Activated naive CD4-positive, alpha-beta T cell treated with Interleukin-2 at 50 U/mL for 16 hours (primary cell): ENCODE measurements around the gene TMEM156.
"Not testable (repeated sequence)": the region's sequence is repeated elsewhere in the genome, so short reads cannot be mapped to it uniquely, and the experiment has no call there.

ENCODE experiments used
- DNase-seq: peaks from one replicate; pipeline ENCODE4 v3.0.0-alpha.2; 2020

The TMEM156 gene

DNA sequence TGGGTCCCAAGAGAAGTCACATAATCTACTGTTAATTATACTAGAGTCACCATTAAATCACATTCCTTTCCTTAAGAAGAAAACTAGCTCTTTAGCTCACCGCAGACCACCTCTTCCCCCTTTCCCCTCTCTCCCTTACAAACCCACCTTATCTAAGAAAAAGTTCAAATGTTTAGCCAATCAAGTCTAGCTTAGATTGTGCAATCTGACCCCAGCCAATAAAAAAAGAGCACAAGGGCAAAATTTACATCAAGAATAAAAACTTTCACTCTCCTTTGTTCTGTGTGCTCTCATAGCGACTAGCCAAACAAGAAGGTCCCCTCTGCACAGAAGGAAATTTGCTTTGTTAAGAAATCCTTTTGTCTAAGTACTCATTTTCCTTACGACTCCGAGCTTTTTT, 76.3 kb downstream of the TMEM156 start:
- DNase-seq: no peak

DNA sequence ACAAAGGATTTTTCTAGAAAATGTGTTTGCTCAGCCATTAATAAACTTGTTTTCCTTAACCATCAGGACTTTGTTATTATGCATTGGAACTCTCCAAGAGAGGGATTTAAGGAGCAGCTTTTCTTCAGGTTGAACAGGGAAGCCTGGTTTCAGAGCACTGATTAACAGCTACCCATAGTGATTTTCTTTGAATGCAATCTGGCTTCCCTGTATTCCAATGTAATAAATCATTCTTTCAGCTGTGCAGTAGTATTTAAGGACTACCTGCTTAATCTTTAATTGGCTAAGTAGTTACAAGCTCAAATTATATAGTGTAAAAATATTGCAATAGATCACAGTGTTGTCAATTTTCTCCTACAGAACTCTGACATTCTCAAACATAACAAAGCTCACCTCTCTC, 77.5 kb downstream of the TMEM156 start:
- DNase-seq: no peak

DNA sequence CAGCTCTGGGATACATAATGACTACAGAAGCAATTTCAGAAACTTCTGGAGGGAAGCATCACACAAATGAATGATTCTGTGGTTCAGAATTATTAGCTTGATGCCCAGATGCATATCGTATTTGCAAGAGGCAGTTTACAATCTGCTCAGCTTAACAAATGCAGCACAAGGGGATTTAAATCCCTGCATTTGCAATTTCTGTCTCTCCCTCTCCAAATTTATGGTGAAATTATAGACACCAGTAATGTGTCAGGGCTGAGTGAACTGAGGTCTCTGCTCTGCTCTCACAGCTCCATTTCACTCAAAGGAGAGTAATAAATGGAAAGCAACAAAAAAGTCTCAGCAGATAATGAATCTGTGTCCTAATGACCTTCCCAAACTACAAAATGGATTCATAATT, 80.2 kb downstream of the TMEM156 start:
- DNase-seq: no peak

DNA sequence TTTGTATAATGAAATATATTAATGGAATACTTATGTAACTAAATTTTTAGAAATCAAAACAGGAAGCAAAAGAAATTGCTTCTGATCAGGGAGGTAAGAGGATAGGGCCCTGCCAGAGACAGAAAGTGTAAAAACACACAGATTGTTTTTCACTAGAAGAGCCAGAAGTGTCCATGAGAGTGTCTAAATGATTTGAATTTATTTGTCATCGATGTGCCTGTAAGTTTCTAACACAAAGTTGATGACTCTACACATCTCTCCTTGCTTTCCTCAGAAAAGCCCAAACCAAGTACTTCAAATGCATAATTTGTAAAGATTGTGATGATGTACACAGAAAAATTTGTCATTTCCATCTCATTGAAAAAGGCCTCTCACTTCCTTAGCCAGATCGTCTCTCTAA, 80.6 kb downstream of the TMEM156 start:
- no peak for DNase-seq

DNA sequence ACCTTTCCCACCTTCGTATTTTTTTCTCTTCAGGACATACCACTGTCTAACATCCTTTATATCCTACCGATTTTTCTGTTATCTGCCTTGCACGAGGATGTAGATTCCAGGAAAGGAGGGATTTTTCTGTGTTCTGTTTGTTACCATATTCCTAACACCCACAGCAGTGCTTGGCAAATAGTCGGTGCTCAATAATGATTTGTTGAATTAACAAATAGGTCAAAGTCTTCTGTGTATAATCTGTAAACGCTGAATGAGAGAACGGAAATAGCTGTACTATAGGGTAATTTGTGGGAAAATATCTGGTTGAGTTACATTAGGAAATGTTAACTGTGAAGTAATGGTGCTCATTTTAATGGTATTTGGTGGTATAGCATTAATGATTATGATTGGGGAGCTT, 81.5 kb downstream of the TMEM156 start:
- DNase-seq: no peak

DNA sequence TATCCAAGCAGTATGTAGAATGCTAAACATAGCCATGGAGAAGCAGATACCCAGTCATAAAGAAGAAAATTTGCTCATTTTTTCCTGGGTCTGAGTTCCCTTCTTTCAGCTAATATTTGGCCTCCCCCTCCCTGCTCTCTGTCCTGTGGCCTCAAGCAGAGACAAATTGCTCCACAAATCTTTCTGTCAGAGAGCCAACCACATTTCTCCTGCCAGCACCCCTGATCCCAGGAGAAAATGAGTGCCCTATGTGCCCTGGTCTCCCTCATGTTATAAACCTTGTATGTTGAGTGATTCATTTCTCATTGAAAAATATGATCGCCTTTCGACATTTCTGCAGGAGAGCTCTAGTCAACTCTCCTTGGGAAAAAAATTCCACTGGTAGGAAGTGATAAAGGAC, 82.0 kb downstream of the TMEM156 start:
- DNase-seq: no peak

DNA sequence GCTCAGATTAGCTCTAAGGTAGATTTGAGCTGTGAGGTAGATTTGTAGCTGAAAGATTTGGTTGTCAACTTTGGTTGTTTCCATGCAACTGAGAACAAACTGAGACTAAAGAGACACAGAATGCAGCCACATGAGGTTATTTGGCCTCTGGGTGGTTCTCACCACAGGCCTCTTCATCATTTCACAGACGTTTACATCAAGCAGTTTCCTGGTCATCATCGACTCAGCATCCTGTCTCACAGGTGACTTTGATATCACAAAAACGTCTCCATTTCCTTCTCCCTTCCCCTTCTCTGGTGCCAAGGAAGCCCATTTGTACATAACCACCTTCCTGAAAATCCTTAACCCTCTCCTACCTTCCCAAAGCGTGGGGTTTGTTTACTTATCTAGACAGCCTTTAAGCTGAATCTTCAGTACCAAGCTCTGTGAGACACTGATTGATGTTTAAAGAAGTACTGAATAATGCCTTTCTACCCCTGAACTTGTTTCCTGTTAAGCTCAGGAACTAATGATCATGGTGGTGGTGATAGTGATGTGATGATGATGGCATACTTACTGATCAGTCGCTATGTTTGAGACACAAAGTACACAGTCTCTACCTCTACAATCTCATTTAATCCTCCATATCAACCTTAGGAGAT, 82.7 kb downstream of the TMEM156 start:
- peak; percentile 8 for DNase-seq

DNA sequence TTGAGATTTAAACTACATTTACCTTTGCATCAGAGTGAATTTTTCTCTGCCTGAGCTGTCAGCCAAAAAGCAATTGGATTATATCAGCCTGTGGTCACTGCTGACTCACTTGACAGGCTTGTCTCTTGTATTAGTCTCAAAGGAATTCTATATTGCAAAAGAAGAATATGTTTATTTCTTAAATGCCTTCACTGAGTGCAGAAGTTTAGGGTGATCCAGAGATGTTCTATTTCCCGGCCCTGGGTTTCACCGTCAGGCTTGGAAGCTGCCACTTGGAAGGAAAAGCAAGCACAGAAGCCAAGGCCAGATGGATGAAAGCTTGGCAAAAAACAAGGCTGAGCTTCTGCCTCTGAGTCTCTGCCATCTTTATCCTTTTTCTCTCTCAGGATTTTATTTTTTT, 83.7 kb downstream of the TMEM156 start:
- DNase-seq: no peak

DNA sequence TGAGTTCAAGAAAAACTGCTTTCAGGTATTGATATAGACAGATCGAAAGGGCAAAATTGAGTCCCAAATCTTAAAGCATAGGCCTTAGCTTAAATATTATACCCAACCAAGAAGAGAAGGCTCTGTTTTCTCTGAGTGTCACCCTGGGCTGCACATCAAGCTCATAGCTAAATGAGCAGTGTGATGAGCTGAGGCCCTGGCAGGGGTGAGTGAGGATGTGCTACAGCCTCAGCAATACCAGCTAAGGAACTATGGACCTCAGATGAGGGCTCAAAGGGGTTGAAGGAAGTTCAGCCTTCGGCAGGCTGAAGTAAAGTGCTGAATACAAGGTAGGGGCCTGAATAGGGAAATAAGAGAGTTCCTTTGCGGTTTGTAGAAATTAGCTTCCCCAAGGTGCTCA, 85.3 kb downstream of the TMEM156 start:
- no peak for DNase-seq

DNA sequence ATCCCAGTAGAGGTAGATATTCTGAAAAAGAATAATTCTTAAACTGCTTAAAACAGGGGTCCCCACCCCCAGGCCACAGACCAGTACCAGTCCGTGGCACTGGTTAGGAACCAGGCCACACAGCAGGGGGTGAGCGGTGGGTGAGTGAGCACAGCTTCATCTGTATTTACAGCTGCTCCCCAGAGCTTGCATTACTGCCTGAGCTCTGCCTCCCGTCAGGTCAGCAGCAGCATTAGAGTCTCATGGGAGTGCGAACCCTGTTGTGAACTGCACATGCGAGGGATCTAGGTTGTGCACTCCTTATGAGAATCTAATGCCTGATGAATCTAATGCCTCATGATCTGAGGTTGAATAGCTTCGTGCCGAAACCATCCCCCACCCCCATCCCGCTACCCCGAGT, 87.8 kb downstream of the TMEM156 start:
- no peak for DNase-seq

DNA sequence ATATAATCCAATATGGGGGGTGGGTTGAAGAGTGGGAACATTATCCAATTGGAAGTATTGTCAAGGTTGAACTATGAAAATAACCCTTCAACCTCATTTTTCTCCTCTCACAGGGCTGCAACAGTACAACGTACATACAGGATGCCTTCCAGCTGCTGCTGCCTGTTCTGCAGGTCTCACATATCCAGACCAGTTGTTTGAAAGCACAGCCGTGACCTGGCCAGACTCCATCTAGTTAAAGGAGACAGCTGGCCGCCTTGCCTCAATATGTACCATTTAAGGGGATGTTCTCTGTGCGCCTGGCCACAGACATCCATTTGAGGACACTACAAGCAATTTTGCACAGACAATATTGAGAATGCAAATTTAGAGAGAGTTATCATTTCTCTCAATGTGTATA, 88.9 kb downstream of the TMEM156 start:
- DNase-seq: no peak

DNA sequence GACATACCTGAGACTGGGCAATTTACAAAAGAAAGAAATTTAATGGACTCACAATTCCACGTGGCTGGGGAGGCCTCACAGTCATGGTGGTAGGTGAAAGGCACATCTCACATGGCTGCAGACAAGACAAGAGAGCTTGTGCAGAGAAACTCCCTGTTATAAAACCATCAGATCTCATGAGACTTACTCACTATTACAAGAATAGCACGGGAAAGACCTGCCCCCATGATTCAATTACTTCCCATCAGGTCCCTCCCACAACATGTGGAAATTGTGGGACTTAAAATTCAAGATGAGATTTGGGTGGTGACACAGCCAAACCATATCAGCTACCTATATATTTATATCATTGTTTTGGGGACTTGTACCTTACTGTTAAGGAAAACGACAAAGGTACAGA, 90.3 kb downstream of the TMEM156 start:
- not testable (repeated sequence) for DNase-seq

DNA sequence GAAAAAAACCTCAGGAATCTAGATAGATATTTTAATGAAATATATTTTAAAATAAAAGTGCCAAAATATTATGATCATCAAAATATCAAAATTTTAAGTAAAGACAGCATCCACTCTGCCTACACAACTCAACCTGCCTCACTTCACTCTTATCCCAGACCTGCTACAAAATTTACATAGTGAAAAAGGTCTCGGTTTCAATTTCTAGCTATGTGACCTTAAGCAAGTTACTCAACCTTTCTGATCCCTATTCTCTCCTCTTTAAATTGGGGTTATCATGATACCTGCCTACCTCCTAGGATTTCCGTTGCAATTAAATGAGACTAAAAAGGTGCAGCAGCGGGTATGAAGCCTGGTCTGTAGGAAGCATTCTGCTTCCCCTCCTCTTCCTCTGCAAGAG, 91.7 kb downstream of the TMEM156 start:
- no peak for DNase-seq

DNA sequence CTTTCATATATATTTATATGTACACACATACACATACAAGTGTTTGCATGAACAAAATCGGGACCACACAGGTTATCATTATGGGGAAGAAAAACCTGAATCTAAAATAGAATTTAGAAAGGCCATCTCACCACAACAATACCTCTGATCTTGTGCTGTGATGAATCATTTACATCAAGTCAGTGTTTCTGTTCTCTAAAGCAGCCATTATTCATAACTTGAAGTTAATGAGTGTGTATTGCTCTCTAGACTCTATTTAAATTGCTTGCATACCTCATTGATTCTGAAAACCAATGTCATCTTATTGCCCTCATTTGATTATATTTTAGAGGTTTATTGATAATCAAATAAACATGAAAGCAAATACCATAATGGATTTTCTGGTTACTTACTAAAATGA, 93.0 kb downstream of the TMEM156 start:
- DNase-seq: no peak

DNA sequence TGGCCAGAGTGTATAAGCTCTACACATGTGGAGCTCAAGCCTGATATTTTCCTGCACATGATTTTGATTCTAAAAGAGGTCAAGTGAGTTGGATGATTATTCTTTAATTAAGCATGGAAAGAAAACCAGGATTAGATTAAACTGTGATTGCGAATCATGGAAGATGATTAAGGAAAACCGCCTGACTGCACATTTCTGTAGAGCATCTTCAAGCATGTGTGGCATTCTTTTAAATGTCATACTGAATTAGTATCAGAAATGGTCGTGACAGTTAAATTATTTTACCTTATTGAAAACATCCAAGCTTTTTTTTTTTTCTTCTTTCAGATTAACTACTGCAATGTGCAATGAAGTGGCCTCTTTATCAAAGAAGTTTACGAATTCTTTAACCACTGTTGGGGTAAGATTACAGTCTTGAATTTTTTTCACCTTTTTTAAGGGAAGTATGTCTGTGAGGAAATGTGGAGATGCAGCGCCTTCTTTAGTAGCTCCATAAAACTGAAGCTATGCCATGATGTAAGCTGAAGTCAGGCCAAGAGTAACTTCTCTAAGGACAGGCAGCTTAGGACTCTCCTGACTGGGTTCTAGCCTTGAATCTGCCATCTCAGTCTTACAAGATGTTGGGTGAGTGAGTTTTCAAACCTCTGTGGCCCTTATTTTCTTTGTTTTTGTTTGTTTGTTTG, 96.7 kb downstream of the TMEM156 start:
- DNase-seq: no peak

DNA sequence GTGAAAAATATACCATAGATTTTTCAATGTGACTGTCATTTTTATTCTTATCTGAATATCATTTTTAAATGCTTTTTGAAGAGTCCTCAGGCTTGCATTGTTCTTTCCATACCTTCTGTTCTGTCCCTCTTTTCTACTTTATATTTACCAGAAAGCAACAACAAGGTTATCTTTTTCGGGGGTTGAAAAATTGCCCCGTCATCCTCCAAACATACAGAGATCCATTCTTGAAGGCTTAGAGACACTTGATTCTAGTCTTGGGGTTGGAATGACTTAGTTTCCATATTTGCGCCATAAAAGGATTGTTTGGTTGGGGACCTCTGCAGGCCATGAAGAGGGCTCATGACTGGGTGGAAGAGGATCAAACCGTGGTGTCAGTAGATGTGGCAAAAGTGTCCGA, 101.1 kb downstream of the TMEM156 start:
- DNase-seq: no peak

DNA sequence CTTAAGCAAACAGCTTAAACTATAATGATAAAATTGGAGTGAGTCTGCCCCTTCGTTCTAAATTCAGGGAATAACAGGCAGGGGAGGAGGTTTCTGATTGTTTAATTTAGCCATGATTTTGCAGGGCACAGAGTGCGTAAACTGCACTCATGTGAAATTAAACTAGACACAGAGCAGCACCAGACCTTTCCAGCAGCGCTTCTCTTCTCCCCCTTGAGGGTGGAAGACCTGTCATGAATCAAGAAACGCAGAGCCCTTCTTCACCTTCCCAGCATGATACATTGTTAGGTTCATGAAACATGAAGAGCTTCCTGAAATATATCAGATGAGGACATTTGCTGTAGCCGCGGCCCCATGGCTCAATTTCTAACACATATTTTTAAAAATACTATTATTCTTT, 101.5 kb downstream of the TMEM156 start:
- no peak for DNase-seq

DNA sequence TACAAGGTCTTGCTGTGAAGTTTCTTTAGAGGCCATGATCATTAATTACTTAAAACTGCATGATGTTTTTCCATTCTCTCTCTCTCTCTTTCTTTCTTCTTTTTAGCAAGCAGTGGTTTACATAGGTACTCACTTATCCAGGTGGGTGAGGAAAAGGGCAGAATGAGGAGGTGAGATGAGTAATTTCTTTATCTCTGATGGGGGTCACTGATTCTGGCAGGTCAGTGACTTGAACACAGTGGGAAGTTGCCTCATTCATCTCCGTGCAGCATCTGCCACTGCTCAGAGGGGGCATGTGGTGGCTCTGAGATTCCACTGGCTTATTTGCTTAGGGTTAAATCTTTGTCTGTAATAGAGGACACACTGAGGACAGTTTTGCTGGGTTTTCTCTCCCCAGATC, 102.0 kb downstream of the TMEM156 start:
- DNase-seq: no peak

DNA sequence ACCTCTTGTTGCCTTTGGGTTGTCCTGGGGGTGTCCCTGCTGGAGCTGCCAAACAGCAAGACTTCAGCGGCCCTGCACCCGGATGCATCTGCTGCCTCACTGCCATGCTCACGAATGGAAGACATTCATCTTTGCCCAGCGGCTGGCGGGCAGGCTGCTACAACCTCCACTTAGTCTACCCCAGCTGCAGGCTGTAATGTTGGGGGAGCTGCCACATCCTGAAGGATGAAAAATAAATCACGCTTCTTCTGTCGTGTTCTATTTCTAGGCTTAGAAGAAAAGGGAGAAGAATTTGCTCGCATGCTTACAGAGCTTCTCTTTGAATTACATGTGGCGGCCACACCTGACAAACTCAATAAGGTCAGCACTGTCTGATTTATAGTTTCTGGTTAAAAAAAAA, 103.2 kb downstream of the TMEM156 start:
- no peak for DNase-seq

DNA sequence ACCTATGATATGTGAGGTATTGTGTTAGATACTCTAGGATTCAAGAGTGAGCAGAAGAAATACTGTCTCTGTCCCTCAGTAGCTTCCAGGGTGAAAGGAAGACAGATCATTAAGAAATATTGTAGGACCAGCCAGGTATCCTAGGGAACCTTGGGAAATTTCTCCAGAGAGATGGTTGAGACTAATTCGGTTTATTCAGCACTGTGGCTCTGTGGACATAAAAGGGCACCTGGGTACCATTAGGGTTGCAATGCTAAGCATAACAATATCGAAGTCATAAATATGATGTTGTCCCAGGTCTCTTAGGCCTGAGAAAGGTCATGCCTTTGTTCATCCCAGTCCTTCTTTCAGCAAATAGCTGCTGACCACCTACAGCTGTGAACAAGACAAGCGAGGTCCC, 103.6 kb downstream of the TMEM156 start:
- DNase-seq: no peak

DNA sequence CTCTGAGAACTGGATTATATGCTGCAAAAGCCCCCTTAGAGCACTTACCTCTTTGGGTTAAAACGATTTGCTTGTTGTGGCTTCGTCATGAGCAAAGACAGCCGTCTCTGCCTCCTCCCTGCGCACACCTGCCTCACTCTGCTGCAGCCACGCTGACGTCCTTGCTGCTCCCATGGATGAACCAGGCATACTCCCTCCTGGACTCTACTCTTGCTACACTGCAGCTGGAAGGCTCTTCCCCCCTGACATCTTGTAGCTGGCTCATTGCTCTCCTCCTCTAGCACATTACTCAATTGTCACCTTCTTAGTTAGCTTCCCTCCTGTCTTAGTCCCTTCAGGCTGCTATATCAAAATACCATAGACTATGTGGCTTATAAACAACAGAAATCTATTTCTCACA, 105.3 kb downstream of the TMEM156 start:
- no peak for DNase-seq

DNA sequence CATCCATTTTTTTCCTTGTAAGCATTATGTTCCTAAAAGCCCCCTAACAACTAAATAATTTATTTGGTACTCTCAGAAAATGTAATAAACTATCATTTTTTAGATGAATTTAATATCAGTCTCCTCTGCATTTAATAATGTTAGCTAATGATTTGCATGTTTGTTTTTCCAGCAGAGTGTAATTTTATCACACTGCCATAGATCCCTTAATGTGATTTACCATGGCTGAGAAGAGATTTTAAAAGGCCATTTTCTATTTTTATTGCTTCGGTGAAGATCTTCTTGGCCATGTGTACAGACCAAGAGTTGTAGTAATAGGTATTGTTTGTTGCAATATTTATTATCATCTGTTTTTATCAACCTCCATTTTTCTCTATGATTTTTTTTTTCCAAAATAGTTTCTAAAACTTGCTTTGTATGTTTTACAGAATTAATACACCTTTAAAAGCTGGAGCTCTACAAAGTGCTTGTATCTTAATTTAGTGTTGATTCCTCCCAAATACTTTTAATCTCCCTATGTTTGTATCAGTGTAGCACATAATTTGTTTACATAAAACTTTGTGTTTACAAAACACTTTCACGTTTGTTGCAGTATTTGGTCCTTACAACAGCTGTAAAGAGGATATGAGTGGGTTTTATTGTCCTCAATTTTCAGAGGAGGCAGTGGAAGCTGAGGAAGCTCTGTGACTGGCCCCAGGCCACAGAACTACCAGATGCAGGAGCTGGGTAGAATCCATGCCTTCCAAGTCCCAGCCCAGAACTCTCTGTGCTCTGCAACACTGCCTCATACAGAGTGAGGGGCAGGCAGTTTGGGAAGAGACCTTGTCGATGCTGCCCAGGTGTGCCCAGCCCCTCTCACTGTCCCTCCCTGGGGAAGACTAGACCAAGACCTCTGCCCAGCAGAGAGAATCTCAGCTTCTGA, 106.5 kb downstream of the TMEM156 start:
- DNase-seq: no peak

DNA sequence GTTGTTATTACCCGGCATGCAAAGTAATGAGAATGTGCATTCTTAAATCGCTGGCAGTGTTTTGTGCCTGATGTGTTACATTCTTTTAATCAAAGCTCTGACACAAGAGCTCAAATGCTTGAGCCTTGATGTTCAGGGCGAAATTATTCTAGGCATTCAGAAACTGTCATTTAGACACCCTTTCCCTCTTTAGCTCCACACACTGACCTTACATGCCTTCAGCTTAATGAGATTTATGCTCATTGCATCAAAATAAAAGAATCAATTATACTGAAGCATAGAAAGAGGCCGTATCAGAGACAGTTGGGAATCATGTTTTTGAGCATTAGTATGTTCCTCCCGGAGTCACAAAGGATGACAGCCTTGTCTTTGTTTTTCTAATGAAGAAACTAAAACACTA, 107.9 kb downstream of the TMEM156 start:
- no peak for DNase-seq

DNA sequence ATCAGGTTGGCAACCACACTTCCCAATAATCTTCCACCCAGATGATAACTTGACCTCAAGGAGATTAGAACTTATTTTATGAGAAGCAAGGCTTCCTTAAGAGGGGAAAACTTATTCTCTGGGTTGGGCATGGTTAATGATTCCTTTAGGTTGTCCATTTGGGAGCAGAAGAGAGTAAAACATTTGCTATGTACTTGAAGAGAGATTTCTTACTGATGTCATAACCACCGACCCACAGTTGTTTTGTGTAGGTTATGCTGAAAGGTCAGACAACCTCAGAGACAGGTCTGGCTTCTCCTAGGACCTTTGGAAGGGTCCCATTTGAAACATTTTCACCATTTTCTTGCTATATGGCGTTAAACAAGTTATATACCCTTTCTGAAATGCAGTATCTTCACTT, 108.5 kb downstream of the TMEM156 start:
- no peak for DNase-seq
